ENCODE results near the gene ANKHD1.

DNA sequence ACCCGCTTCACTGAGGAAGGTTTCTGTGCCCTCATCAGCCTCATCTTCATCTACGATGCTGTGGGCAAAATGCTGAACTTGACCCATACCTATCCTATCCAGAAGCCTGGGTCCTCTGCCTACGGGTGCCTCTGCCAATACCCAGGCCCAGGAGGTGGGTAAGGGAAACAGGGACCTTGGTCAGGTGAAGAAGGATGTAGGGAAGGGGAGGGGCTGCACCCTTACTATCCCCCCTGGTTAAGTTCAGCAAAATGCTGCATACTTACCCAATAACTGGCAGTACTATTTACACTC, 37.2 kb upstream of the ANKHD1 start:
- TF ChIP-seq, protein P1, sequence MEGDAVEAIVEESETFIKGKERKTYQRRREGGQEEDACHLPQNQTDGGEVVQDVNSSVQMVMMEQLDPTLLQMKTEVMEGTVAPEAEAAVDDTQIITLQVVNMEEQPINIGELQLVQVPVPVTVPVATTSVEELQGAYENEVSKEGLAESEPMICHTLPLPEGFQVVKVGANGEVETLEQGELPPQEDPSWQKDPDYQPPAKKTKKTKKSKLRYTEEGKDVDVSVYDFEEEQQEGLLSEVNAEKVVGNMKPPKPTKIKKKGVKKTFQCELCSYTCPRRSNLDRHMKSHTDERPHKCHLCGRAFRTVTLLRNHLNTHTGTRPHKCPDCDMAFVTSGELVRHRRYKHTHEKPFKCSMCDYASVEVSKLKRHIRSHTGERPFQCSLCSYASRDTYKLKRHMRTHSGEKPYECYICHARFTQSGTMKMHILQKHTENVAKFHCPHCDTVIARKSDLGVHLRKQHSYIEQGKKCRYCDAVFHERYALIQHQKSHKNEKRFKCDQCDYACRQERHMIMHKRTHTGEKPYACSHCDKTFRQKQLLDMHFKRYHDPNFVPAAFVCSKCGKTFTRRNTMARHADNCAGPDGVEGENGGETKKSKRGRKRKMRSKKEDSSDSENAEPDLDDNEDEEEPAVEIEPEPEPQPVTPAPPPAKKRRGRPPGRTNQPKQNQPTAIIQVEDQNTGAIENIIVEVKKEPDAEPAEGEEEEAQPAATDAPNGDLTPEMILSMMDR (IDR thresholded peaks at IDR 0.05): no peak
- TF ChIP-seq POLR2A (IDR thresholded peaks at IDR 0.05): no peak

Data from uterus (tissue), 2 donors.